Measurements from ENCODE around the gene ATP5PD.

ATP5PD gene

GRCh38 chr17:75046407-75047289 lies at the start of gene ATP5PD, which contains the start of gene KCTD2:
TSS of gene ATP5PD (minus strand) at chr17:75046969. CDS start at chr17:75042650, 4,319 bp downstream.
TSS of gene KCTD2 (plus strand) at chr17:75047225. CDS start at chr17:75047251, 26 bp downstream.
- peak; percentile 95 to 96 for DNase-seq

DNA sequence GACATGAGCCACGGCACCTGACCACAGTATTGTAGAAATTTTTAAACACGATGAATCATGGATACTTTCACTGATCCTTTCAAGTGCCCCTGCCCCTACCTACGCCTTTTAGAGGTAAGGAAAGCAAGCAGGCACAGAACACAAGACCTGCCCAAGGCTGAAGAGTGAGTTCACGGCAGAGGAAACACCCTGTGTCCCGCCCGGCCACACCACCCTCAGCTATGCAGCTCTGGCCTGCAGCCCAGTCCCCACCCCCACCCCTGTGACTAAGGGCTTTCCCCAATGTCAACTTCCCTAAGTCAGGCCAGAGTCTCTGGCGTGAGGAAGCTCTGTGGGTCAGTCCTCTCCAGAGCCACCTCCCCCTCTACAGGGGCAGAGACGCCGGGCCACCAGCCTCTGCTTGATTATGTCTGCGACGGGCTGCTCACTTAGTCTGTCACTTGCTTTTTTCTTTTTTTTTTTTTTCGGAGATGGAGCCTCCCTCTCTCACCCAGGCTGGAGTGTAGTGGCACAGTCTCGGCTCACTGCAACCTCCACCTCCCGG lies 49.4 kb upstream of the ATP5PD start:
- DNase-seq = peak; percentile 96 to 97

DNA sequence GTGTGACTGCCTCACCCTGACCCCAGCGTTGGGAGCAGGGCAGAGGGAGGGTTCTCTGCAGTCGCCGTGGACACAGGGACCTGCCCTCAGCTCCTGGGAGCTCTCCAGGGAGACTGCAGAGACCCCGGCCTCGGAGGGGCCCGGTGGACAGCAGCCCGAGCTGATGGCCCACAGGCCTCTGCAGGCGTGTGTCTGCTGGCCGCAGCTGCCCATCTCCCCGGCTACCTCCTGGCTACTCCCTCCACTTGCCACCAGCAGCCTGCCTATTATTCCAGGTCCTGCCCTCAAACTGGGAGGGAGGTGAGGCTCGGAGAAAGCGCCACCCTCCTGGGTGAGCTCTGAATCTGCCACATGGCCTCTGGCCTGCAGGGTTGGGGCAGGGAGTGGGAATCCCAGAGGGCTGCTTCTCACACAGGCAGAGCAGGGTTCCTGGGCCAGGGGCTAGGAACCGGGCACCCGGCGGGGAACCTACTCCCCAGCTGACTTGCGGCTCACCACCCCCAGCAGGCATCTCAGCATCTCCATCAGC lies 48.2 kb upstream of the ATP5PD start:
- no peak for DNase-seq

- DNase-seq = no peak
Observed at GRCh38 chr17:75093548-75094158, 46.9 kb upstream of the ATP5PD start.

DNA sequence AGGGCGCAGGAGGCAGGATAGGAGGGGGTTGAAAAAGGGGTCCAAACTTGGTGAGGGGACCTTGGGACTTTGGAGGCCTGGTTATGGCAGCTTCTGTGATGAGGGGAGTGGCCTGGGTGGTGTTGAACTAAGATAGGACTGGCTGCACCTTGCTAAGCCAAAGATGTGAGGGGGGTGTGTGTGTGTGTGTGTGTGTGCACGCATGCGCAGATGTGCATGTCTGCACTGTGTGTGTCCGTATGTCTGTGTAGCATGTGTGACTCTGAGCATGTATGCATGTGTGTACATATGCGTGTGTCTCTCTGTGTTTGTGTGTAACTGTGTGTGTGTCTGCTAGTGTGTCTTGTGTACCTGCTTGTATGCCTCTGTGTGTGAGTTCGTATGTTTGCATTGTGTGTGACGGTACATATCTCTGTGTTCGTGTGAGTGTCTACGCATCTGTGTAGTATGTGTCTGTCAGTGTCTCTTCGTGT lies 45.1 kb upstream of the ATP5PD start:
- DNase-seq = no peak

GRCh38 chr17:75090871-75091854 lies 44.4 kb upstream of the ATP5PD start:
- DNase-seq = no peak

GRCh38 chr17:75088465-75089417 lies 42.0 kb upstream of the ATP5PD start:
- DNase-seq = peak; percentile 38 to 42

DNA sequence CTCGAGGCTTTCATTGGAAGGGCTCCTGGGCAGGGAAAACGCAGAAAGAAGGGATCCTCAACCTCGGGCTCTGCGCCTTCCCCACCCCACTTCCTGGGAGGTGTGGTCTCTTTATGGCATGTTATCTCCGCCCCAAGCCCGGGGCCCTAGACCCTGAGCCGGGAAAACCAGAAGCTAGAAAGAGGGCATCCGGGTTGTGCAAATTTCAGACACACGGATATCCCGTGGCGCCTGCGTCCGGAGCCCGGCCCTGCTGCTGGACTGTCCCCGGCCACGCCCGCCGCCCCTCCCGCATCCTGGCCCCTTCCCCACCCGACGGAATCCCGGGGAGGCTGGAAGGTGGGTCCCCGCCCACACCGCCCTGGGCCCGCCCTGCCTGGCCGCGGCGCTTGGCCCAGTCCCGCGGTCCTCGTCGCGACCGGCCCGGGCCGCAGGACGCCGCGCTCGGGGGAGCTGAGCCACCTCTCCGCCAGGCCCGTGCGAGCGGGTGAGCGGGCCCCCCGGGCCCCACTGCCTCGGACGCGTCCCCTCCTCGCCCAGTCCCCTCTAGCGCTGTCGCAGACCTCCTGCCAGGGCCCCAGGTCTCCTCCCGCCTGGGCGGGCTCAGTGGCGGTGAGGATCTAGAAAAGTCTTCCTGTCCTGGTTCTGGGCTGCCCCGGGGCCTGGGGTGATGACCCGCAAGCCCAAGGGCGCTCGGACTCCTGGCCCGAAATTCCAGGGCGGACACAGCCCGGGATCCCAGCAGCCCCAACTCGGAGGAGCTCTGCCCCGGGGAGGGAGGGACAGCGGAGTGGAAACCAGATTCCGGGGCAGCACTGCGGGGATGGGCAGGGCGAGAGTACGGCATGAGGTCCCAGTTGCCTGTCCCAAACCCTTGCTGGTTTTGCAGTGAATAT lies 41.0 kb upstream of the ATP5PD start, which contains the start of gene SLC16A5:
Gene SLC16A5, plus strand, starts transcription at position 397 of the 896 bp plus-strand sequence. CDS start 5,683 bp downstream, outside the sequence.
- peak; percentile 92 to 93 for DNase-seq

- DNase-seq = no peak
Observed at GRCh38 chr17:75087182-75087557, 40.4 kb upstream of the ATP5PD start.

- no peak for DNase-seq
Observed at GRCh38 chr17:75086496-75087181, 39.9 kb upstream of the ATP5PD start.

DNA sequence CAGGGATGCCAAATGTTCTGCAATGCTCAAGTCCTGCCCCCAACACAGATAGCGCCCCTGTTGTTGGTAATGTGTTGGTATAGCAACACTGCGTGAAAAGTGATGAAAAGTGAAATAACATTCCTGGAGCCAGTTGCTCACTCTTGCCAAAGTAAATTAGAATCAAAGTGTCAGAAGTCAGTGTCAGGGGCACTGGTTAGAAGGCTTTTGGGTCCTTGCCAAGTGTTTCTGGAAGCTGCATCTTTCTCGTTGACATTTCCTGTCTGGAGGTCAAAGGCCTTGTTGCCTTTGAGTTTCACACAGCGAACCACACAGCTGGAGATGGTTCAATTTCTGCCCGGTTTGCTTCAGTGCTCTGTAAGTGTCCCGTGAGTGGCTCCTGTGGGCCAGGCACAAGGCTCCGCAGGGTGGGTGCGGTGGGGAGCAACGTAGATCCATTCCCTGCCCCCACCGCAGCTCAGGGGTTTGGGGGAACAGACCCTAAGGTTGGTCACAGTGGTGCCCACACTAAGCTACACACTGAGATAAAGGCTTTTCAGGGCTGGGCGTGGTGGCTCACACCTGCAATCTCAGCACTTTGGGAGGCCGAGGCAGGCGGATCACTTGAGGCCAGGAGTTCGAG lies 37.4 kb upstream of the ATP5PD start:
- no peak for DNase-seq

DNA sequence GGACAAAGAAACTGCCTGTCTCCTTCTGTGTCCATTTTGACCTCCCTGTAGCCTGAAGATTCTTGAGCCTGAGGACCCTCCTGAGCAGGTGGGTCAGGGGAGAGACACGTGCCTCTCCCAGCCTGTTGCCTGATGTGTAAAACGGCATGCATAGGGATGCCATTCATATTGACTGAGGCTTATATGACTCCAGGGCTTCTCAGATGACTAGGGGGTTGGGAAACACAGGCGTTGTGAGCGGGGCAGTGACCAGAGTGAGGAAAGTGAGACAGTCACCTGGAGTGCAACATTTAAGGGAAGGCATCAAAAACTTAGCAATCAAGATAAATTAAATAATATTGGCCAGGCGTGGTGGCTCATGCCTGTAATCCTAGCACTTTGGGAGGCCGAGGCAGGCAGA lies 35.9 kb upstream of the ATP5PD start:
- no peak for DNase-seq

- no peak for DNase-seq
Observed at GRCh38 chr17:75081611-75082540, 35.1 kb upstream of the ATP5PD start.

GRCh38 chr17:75079023-75079373 lies 32.2 kb upstream of the ATP5PD start:
- no peak for DNase-seq

- DNase-seq = no peak
Observed at GRCh38 chr17:75078284-75079022, 31.7 kb upstream of the ATP5PD start.

GRCh38 chr17:75077496-75078283 lies 30.9 kb upstream of the ATP5PD start:
- no peak for DNase-seq

All from AML-193 (cell line).